ENCODE results near the gene MAD2L2. TPM values are rescaled to one million over a fixed set of nuclear protein-coding genes. Genes with fewer than 3 reads are reported as not detected.

The MAD2L2 gene
- total and polyA plus RNA-seq, 9 of the 15 experiments (the other 6 are each of a cell fraction or from before 2014, with no cell fraction given) = 12.4 to 286 (median 143) TPM

- TF ChIP-seq VEZF1 (CRISPR knock-in tag; IDR thresholded peaks at IDR 0.05) (peak; percentile 62; the same call in 1 of the 2 replicates), TSHZ1 (CRISPR knock-in tag; IDR thresholded peaks at IDR 0.05) (no peak), CBX3 (IDR thresholded peaks at IDR 0.05; ENCODE audit: borderline replicate concordance in 1 of 2, low read length in 2 of 2) (peak in 1 of 2 experiments; percentile 55; a peak in 1 of 3 replicates), ARID3B (CRISPR knock-in tag; IDR thresholded peaks at IDR 0.05; ENCODE audit: borderline replicate concordance) (no peak), RBM14 (IDR thresholded peaks at IDR 0.05; ENCODE audit: borderline replicate concordance, insufficient read depth, low read depth, low read length) (no peak), ZNF551 (CRISPR knock-in tag; IDR thresholded peaks at IDR 0.05) (no peak), ERF (CRISPR knock-in tag; IDR thresholded peaks at IDR 0.05) (peak; percentile 77; the same call in 1 of the 2 replicates), NFE2 (IDR thresholded peaks at IDR 0.05; ENCODE audit: low read depth) (no peak), ARNT (IDR thresholded peaks at IDR 0.05) (no peak), CHD1 (IDR thresholded peaks at IDR 0.05; ENCODE audit: low read length) (no peak), MTA3 (IDR thresholded peaks at IDR 0.05; ENCODE audit: borderline replicate concordance) (peak; percentile 96), MCM5 (IDR thresholded peaks at IDR 0.05; ENCODE audit: low read depth) (no peak), MYC (IDR thresholded peaks at IDR 0.05; ENCODE audit: low read depth, low read length) (peak; percentile 84), MYC (CRISPR knock-in tag; IDR thresholded peaks at IDR 0.05; ENCODE audit: borderline replicate concordance, low read depth) (no peak)
- TF ChIP-seq, protein P1, sequence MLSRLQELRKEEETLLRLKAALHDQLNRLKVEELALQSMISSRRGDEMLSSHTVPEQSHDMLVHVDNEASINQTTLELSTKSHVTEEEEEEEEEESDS (CRISPR knock-in tag; IDR thresholded peaks at IDR 0.05) = no peak
- TF ChIP-seq, protein P2, sequence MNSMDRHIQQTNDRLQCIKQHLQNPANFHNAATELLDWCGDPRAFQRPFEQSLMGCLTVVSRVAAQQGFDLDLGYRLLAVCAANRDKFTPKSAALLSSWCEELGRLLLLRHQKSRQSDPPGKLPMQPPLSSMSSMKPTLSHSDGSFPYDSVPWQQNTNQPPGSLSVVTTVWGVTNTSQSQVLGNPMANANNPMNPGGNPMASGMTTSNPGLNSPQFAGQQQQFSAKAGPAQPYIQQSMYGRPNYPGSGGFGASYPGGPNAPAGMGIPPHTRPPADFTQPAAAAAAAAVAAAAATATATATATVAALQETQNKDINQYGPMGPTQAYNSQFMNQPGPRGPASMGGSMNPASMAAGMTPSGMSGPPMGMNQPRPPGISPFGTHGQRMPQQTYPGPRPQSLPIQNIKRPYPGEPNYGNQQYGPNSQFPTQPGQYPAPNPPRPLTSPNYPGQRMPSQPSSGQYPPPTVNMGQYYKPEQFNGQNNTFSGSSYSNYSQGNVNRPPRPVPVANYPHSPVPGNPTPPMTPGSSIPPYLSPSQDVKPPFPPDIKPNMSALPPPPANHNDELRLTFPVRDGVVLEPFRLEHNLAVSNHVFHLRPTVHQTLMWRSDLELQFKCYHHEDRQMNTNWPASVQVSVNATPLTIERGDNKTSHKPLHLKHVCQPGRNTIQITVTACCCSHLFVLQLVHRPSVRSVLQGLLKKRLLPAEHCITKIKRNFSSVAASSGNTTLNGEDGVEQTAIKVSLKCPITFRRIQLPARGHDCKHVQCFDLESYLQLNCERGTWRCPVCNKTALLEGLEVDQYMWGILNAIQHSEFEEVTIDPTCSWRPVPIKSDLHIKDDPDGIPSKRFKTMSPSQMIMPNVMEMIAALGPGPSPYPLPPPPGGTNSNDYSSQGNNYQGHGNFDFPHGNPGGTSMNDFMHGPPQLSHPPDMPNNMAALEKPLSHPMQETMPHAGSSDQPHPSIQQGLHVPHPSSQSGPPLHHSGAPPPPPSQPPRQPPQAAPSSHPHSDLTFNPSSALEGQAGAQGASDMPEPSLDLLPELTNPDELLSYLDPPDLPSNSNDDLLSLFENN (IDR thresholded peaks at IDR 0.05; ENCODE audit: low read depth in 2 of 2, low read length in 2 of 2) = no peak
Observed at GRCh38 chr1:11650331-11650991, 30.5 kb downstream of the MAD2L2 start (continued).
